H9 (cell line): Measurements from ENCODE around the gene TMEM235. TPM values are rescaled to one million over a fixed set of nuclear protein-coding genes. Genes with fewer than 3 reads are reported as not detected.

Experiments used
- DNase-seq: peaks from one replicate; pipeline ENCODE4 v3.0.0-alpha.2; 2017
- H2AFZ ChIP-seq: one replicate; pipeline ENCODE4 v1.6.1; 2013; ENCODE audit warnings: mild to moderate bottlenecking, low read length, control low read depth, moderate library complexity
- H2AK5ac ChIP-seq: 2 replicates; pipeline ENCODE4 v1.6.1; 2013; ENCODE audit warnings: low read length, control low read depth, mixed read lengths; ENCODE audit not compliant: insufficient read length
- H2BK120ac ChIP-seq: one replicate; pipeline ENCODE4 v1.6.1; 2013; ENCODE audit warnings: low read depth, mild to moderate bottlenecking, low read length, control low read depth, inconsistent platforms; ENCODE audit not compliant: poor library complexity, severe bottlenecking
- H2BK12ac ChIP-seq: 2 replicates; pipeline ENCODE4 v1.6.1; 2013; ENCODE audit warnings: low read length, control low read depth, mixed read lengths, low read depth; ENCODE audit not compliant: insufficient read length
- H2BK15ac ChIP-seq: 2 replicates; pipeline ENCODE4 v1.6.1; 2013; ENCODE audit warnings: low read depth, low read length, control low read depth
- H2BK20ac ChIP-seq: one replicate; pipeline ENCODE4 v1.6.1; 2013; ENCODE audit warnings: low read depth, mild to moderate bottlenecking, low read length, control low read depth, inconsistent platforms; ENCODE audit not compliant: poor library complexity, severe bottlenecking
- H2BK5ac ChIP-seq: 2 replicates; pipeline ENCODE4 v1.6.1; 2013; ENCODE audit warnings: low read length, control low read depth, mixed read lengths; ENCODE audit not compliant: insufficient read length
- H3K14ac ChIP-seq: 2 replicates; pipeline ENCODE4 v1.6.1; 2013; ENCODE audit warnings: low read length, control low read depth; ENCODE audit not compliant: insufficient read depth
- H3K18ac ChIP-seq: 2 replicates; pipeline ENCODE4 v1.6.1; 2013; ENCODE audit warnings: low read depth, mild to moderate bottlenecking, mixed read lengths, low read length, control low read depth; ENCODE audit not compliant: insufficient read length
- H3K23ac ChIP-seq: 2 replicates; pipeline ENCODE4 v1.6.1; 2013; ENCODE audit warnings: low read length, control low read depth, mixed read lengths, low read depth; ENCODE audit not compliant: insufficient read length
- H3K23me2 ChIP-seq: 2 replicates; pipeline ENCODE4 v1.6.1; 2013; ENCODE audit warnings: low read depth, mild to moderate bottlenecking, mixed read lengths, low read length, control low read depth; ENCODE audit not compliant: insufficient read length, poor library complexity, severe bottlenecking
- H3K27ac ChIP-seq: 2 replicates; pipeline ENCODE4 v1.5.1; 2013; ENCODE audit warnings: low read length, control low read depth, mixed read lengths, low read depth; ENCODE audit not compliant: insufficient read length
- H3K27me3 ChIP-seq: 2 replicates; pipeline ENCODE4 v1.6.1; 2013; ENCODE audit warnings: low read length, control low read depth, inconsistent platforms; ENCODE audit not compliant: insufficient read depth
- H3K4ac ChIP-seq: 2 replicates; pipeline ENCODE4 v1.6.1; 2013; ENCODE audit warnings: low read depth, mild to moderate bottlenecking, control low read depth, inconsistent platforms, low read length, moderate library complexity
- H3K4me1 ChIP-seq: 2 replicates; pipeline ENCODE4 v1.6.1; 2013; ENCODE audit warnings: low read length, control low read depth, inconsistent platforms; ENCODE audit not compliant: insufficient read depth
- H3K4me2 ChIP-seq: 2 replicates; pipeline ENCODE4 v1.6.1; 2013; ENCODE audit warnings: low read length, control low read depth, mixed read lengths; ENCODE audit not compliant: insufficient read length, insufficient read depth
- H3K56ac ChIP-seq: 2 replicates; pipeline ENCODE4 v1.6.1; 2013; ENCODE audit warnings: low read depth, mild to moderate bottlenecking, mixed read lengths, low read length, control low read depth; ENCODE audit not compliant: insufficient read length
- H3K79me1 ChIP-seq: 2 replicates; pipeline ENCODE4 v1.6.1; 2013; ENCODE audit warnings: low read depth, mild to moderate bottlenecking, moderate library complexity, low read length, control low read depth, inconsistent platforms; ENCODE audit not compliant: insufficient read depth, poor library complexity, severe bottlenecking
- H3K79me2 ChIP-seq: 2 replicates; pipeline ENCODE4 v1.6.1; 2013; ENCODE audit warnings: low read length, control low read depth, inconsistent platforms; ENCODE audit not compliant: insufficient read depth
- H3K9ac ChIP-seq: 2 replicates; pipeline ENCODE4 v1.6.1; 2013; ENCODE audit warnings: low read length, control low read depth, mixed read lengths; ENCODE audit not compliant: insufficient read length; ENCODE audit errors: extremely low read depth
- H3K9me3 ChIP-seq: one replicate; pipeline ENCODE4 v1.6.1; 2013; ENCODE audit warnings: low read depth, low read length, inconsistent platforms; ENCODE audit not compliant: control insufficient read depth
- H3T11ph ChIP-seq: one replicate; pipeline ENCODE4 v1.6.1; 2013; ENCODE audit warnings: mild to moderate bottlenecking, low read length, control low read depth, inconsistent platforms
- H4K20me1 ChIP-seq: one replicate; pipeline ENCODE4 v1.6.1; 2013; ENCODE audit not compliant: control insufficient read depth, insufficient read length, insufficient read depth
- H4K5ac ChIP-seq: 2 replicates; pipeline ENCODE4 v1.6.1; 2013; ENCODE audit warnings: low read depth, mild to moderate bottlenecking, mixed read lengths, low read length, control low read depth; ENCODE audit not compliant: insufficient read length
- H4K8ac ChIP-seq: replicated peaks from 2 replicates; pipeline ENCODE4 v1.6.1; 2013; ENCODE audit warnings: low read length, control low read depth, mixed read lengths, low read depth; ENCODE audit not compliant: insufficient read length
- H4K91ac ChIP-seq: 2 replicates; pipeline ENCODE4 v1.6.1; 2013; ENCODE audit warnings: low read depth, mild to moderate bottlenecking, moderate library complexity, mixed read lengths, low read length, control low read depth; ENCODE audit not compliant: insufficient read length
- H3K27ac Mint-ChIP-seq, 3 experiments: 2 replicates in 2 of 3; 3 replicates in 1 of 3; pipeline ENCODE4 v1.8.0; 2020 to 2021; ENCODE audit warnings: mixed read lengths in 3 of 3, mild to moderate bottlenecking in 1 of 3, moderate library complexity in 1 of 3
- H3K27me3 Mint-ChIP-seq: 2 replicates; pipeline ENCODE4 v1.8.0; 2021; ENCODE audit warnings: low read depth, mild to moderate bottlenecking, moderate library complexity, mixed read lengths
- H3K36me3 Mint-ChIP-seq, 3 experiments: 2 replicates in 2 of 3; 3 replicates in 1 of 3; pipeline ENCODE4 v1.8.0; 2020 to 2021; ENCODE audit warnings: low read depth in 3 of 3, mixed read lengths in 3 of 3; ENCODE audit not compliant: insufficient read depth in 1 of 3
- H3K4me1 Mint-ChIP-seq, 2 experiments: 2 replicates each; pipeline ENCODE4 v1.8.0; 2020; ENCODE audit warnings: mixed read lengths in 2 of 2
- H3K4me3 Mint-ChIP-seq, 2 experiments: 2 replicates in 1 of 2; 3 replicates in 1 of 2; pipeline ENCODE4 v1.8.0; 2020 to 2021; ENCODE audit warnings: mild to moderate bottlenecking in 2 of 2, mixed read lengths in 2 of 2, moderate library complexity in 1 of 2
- H3K9me3 Mint-ChIP-seq, 2 experiments: 2 replicates in 1 of 2; 3 replicates in 1 of 2; pipeline ENCODE4 v1.8.0; 2020; ENCODE audit warnings: mild to moderate bottlenecking in 2 of 2, mixed read lengths in 2 of 2, moderate library complexity in 1 of 2
- WGBS: extraction: QIAGEN DNeasy Blood & Tissue Kit; methylation state at CpG from one replicate; pipeline ENCODE4 v1.1.7; 2013; ENCODE audit warnings: missing lambda C conversion rate, low lambda C conversion rate, mixed read lengths; ENCODE audit not compliant: insufficient read length; ENCODE audit errors: extremely low coverage; 5-methylcytosine and 5-hydroxymethylcytosine counted together
- total RNA-seq: library from RNA; stranded (reverse); gene quantifications from 2 replicates; pipeline ENCODE4 v1.2.1, GENCODE V29; 2021
- TF ChIP-seq, protein P1 (sequence below): fragments of 200-600 bp; sonication (generic); conservative IDR thresholded peaks from 3 replicates; pipeline ENCODE4 v1.8.0; 2021; ENCODE audit warnings: antibody characterized with exemption, mild to moderate bottlenecking

The TMEM235 gene
- total RNA-seq, 1 experiment from 2014 or later = 0.28 TPM

DNA sequence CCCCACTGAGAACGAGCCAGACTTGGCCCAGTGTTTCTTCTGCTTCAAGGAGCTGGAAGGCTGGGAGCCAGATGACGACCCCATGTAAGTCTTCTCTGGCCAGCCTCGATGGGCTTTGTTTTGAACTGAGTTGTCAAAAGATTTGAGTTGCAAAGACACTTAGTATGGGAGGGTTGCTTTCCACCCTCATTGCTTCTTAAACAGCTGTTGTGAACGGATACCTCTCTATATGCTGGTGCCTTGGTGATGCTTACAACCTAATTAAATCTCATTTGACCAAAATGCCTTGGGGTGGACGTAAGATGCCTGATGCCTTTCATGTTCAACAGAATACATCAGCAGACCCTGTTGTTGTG lies 16.7 kb upstream of the TMEM235 start:
- no peak overlapping the region for H2AFZ ChIP-seq
- WGBS = no CpG with 5 or more reads among the region's 5 CpGs
- no peak overlapping the region for H2BK5ac ChIP-seq
- H3K27ac ChIP-seq = no peak overlapping the region
- H3K4me2 ChIP-seq = peak overlapping the region; percentile 78
- H3K4ac ChIP-seq = no peak overlapping the region
- TF ChIP-seq, protein P1, sequence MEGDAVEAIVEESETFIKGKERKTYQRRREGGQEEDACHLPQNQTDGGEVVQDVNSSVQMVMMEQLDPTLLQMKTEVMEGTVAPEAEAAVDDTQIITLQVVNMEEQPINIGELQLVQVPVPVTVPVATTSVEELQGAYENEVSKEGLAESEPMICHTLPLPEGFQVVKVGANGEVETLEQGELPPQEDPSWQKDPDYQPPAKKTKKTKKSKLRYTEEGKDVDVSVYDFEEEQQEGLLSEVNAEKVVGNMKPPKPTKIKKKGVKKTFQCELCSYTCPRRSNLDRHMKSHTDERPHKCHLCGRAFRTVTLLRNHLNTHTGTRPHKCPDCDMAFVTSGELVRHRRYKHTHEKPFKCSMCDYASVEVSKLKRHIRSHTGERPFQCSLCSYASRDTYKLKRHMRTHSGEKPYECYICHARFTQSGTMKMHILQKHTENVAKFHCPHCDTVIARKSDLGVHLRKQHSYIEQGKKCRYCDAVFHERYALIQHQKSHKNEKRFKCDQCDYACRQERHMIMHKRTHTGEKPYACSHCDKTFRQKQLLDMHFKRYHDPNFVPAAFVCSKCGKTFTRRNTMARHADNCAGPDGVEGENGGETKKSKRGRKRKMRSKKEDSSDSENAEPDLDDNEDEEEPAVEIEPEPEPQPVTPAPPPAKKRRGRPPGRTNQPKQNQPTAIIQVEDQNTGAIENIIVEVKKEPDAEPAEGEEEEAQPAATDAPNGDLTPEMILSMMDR = no peak
- H3K4me1 ChIP-seq = no peaks in the 10 kb centered on the region
- H2BK120ac ChIP-seq = no peak overlapping the region
- no peaks in the 10 kb centered on the region for H3K9me3 ChIP-seq
- peak overlapping the region; percentile 95 to 97 for H3K4me3 Mint-ChIP-seq
- peaks cover 13% of the 10 kb centered on the region for H3K27me3 Mint-ChIP-seq
- DNase-seq = no peak
- peaks cover 8% of the 10 kb centered on the region for H3K23me2 ChIP-seq
- peak overlapping the region; percentile 27 for H3K18ac ChIP-seq
- no peak overlapping the region for H3K56ac ChIP-seq
- no peak overlapping the region for H3T11ph ChIP-seq
- no peak overlapping the region for H4K8ac ChIP-seq
- peaks cover 15 to 16% of the 10 kb centered on the region in 2 experiments for H3K4me1 Mint-ChIP-seq
- H3K9me3 Mint-ChIP-seq = no peaks in the 10 kb centered on the region
- H2BK12ac ChIP-seq = no peak overlapping the region
- no peaks in the 10 kb centered on the region for H3K27me3 ChIP-seq
- H3K9ac ChIP-seq = peak overlapping the region; percentile 79
- peaks cover 3% of the 10 kb centered on the region for H4K20me1 ChIP-seq
- peak overlapping the region in 2 of 3 experiments; percentile 96 to 99; a peak in 5 of 7 replicates for H3K27ac Mint-ChIP-seq
- no peak overlapping the region for H4K91ac ChIP-seq
- no peak overlapping the region for H3K23ac ChIP-seq
- H3K79me2 ChIP-seq = peaks cover 12% of the 10 kb centered on the region; the same call in 1 of the 2 replicates
- no peak overlapping the region for H2BK20ac ChIP-seq
- no peak overlapping the region for H3K14ac ChIP-seq
- H2BK15ac ChIP-seq = no peak overlapping the region
- peaks cover 8% of the 10 kb centered on the region for H3K79me1 ChIP-seq
- H3K36me3 Mint-ChIP-seq = peaks cover 23 to 30% (median 26%) of the 10 kb centered on the region in 3 experiments
- no peak overlapping the region for H4K5ac ChIP-seq
- no peak overlapping the region for H2AK5ac ChIP-seq
